ENCODE measurements around the gene PPCS.
"Not testable (repeated sequence)": the region's sequence is repeated elsewhere in the genome, so short reads cannot be mapped to it uniquely, and the experiment has no call there.

PPCS gene

DNA sequence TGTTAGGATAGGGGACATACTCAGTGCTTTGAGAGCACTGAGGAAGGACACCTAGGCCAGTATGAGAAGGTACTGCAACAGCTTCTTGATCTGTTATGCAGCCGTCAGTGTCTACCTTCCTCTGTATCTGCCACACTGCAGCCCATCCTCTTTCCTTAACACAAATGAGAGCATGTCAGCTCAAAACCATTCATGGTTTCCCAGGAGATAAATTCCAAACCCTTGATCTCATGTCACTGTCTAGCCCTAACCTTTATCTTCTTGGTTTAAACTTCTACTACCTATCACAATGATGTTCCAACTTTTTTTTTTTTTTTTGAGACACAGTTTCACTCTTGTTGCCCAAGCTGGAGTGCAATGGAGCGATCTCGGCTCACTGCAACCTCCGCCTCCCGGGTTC lies 1.9 kb upstream of the PPCS start:
- no peak for DNase-seq

- DNase-seq: peak; percentile 77
Measured at GRCh38 chr1:42456754-42457089, 379 bp downstream of the PPCS start.

DNA sequence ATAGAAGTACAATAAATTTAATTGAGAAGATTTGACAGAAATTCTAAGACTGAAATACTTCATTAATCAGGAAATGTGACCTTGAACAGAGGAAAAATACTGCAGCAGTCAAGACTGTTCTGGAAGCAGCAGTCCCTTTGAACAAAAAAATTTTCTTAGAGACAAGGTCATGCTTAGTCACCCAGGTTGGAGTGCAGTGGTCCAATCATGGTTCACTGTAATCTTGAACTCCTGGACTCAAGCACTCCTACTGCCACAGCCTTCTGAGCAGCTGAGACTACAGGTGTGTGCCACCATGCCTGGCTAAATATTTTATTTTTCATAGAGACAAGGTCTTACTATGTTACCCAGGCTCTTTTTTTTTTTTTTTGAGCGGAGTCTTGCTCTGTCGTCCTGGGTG lies 4.9 kb downstream of the PPCS start:
- no peak for DNase-seq

GRCh38 chr1:42462828-42463763 lies 6.8 kb downstream of the PPCS start, which contains the start of gene CCDC30:
Gene CCDC30 (plus strand): TSS chr1:42463286. CDS start chr1:42480552, 17,266 bp downstream.
- DNase-seq: peak; percentile 99

DNA sequence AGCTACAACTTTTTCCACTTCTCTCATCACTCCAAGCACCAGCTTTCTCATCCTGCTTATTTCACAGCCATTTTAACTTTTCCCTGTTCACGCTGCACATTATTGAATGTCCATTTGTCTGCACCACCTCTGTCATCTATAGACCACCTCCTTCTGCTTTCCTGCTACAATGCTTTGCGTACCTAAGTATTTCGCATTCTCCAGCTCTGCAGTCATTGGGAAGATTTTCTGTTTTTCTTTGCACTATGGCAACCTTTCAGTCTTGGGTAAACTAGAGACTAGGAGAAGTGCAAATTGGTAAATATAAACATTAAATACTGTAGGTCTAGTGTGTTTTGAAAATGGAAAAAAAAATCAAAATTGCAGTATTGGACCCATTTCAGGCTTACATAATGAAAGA lies 7.6 kb downstream of the PPCS start:
- DNase-seq: no peak

GRCh38 chr1:42466030-42466429 lies 9.7 kb downstream of the PPCS start:
- no peak for DNase-seq

GRCh38 chr1:42469727-42470126 lies 13.4 kb downstream of the PPCS start:
- no peak for DNase-seq

- no peak for DNase-seq
Measured at GRCh38 chr1:42476605-42477004, 20.3 kb downstream of the PPCS start.

DNA sequence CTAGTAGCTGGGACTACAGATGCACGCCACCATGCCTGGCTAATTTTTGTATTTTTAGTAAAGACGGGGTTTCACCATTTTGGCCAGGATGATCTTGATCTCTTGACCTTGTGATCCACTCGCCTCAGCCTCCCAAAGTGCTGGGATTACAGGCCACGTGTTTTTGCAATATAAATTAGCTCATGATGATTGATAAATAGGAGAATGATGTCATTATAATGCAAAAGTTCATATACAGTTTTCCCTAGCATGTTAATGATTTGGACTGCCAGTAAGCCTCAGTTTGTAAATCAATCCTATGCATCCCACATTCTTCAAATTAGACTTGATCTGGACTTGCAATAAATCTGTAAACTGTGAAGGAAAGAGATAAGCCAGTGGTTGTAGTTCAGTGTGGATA lies 21.0 kb downstream of the PPCS start:
- not testable (repeated sequence) for DNase-seq

DNA sequence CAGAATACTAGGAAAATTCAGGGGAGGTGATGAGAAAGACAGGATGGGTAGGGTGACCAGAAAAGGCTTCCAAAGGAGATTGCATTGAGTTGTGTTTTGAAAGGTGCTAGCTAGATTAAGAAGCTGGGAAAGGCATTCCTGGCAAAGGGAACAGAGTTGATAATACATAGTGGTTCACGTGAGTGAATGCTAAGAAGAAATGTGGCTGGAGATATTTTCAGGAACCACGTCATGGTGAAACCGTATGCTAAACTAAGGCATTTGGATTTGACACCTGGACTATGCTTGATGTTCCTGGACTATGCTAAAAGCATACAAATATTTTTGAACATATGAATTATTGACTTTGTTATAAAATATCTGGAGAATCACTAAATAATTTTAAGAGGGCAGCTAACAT lies 21.4 kb downstream of the PPCS start:
- DNase-seq: no peak

GRCh38 chr1:42479621-42480020 lies 23.3 kb downstream of the PPCS start:
- DNase-seq: no peak

DNA sequence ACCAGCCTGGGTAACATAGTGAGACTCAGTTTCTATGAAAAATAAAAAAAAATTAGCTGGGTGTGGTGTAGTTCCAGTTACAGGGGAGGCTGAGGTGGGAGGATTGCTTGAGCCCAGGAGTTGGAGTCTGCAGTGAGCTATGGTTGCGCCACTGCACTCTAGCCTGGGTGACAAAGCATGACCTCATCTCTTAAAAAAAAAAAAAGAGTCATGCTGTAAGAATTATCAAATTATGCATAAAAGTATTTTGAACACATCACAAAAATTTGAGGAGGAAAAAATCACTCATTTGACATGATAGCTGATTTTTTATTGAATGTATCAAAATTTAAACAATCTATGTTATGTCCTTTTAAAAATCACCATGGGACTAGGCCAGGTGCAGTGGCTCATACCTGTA lies 24.6 kb downstream of the PPCS start:
- DNase-seq: no peak

DNA sequence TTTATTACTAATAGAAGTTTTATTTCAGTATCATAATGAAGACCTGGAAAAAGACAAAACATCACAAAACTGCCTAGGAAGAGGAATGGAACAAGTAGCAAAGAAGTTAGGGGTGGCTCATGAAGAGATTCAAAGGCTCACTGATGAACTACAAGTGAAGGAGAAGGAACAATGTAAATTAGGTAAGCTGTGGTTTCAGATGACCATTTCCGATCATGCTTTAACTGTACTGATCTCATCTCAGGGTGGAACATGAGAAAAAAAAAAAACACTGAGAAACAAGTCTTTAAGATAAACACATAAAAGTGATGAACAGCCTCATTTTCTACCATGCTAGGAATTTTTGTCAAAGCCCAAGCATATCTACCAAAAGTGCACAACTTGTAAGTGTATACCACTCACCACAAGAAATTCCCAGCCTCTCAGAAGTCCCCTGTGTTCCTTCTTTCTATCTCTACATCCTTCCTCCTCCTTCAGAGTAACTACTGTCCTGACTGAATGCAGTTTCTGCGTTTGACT lies 26.4 kb downstream of the PPCS start:
- no peak for DNase-seq

DNA sequence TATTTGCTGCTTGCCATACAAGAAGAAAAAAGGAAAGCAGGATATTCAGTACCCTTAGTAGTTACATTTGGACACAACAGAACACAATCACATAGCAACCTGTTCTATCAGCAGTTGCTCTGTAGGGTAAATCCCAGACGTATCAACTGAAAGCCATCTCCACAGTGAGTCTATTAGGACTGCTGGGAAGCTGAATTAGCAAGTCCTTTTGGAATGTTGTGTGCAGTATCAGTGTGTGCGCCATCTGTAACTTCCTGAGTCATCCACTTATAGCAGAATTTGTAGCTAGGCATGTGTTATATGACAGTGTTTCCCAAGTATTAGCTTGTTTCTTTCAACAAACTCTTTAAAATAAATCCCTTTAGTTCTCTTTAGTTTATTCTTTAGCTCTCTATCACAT lies 28.0 kb downstream of the PPCS start:
- no peak for DNase-seq

DNA sequence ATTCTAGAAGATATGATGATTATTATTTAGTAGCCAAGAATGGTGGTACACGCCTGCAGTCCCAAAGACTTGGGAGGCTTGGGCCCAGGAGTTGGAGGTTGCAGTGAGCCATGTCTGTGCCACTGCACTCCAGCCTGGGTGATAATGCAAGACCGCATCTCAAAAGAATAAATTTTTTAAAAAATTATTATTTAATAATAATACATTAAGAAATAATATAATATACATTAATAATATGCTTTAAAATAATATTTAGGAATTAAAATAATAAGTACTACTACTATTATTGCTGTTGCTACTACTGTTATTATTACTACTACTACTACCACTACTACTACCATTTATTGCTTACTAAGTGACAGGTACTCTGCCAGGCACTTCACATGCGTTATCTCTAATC lies 33.9 kb downstream of the PPCS start:
- DNase-seq: no peak

DNA sequence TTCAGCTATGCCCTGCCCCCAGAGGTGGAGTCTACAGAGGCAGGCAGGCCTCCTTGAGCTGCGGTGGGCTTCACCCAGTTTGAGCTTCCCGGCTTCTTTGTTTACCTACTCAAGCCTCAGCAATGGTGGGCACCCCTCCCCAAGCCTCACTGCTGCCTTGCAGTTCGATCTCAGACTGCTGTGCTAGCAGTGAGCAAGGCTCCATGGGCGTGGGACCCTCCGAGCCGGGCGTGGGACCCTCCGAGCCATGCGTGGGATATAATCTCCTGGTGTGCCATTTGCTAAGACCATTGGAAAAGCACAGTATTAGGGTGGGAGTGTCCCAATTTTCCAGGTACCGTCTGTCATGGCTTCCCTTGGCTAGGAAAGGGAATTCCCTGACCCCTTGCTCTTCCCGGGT lies 45.7 kb downstream of the PPCS start:
- DNase-seq: not testable (repeated sequence)

DNA sequence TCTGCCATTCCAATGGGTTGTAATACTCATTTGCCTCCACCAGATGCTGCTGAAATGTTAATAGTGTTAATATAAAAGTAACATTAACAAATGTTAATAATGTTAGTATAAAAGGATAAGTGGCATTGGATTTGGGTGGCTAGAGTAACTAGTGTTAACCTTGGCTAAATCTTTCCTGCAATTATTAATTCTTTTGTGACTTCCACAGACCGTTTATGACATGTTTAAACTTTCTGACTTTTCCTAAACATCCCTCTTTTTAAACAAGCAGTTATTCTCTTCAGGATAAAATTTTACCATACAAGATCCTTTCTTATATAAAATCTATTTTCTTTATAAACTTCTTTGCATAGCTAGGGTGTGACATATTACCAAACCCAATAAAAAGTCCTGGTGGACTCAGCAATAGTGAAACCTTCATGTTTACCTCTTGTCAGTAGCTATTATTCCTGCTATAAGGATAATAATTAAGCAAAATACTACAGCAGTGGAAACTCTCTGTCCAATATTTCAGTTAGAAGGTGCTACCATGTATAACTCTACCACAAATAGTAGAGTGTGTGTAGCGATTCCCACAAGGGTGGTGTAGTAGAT lies 48.3 kb downstream of the PPCS start:
- DNase-seq: peak; percentile 15

GRCh38 chr1:42506576-42506975 lies 50.2 kb downstream of the PPCS start:
- no peak for DNase-seq

Measured in DMS79 treated with DMSO at 0.1 percent for 48 hours (cell line).